H1 (cell line): ENCODE data around the gene MUC5AC. TPM values are rescaled to one million over a fixed set of nuclear protein-coding genes. Genes with fewer than 3 reads are reported as not detected.

ENCODE experiments used
- CTCF ChIA-PET: fragments of 300-600 bp; sonication (Branson Sonifier 250); formaldehyde crosslinking; loops from one replicate; lab custom pipeline; 2021; ENCODE audit not compliant: partially characterized antibody; lab: Charles Lee
- POLR2A ChIA-PET: fragments of 300-600 bp; sonication (Branson Sonifier 250); formaldehyde crosslinking; loops from one replicate; lab custom pipeline; 2021; ENCODE audit warnings: inconsistent platforms; ENCODE audit not compliant: partially characterized antibody; lab: Charles Lee
- DNase-seq, 2 experiments: peaks; one replicate each; pipeline versions ENCODE4 v3.0.0 to v3.0.0-alpha.2; 2010 to 2022; ENCODE audit warnings: low spot score in 2 of 2, low read depth in 1 of 2, mixed read lengths in 1 of 2
- FAIRE-seq: peaks from 2 replicates; lab custom pipeline; 2011; peaks lifted over from hg19 to GRCh38; lab: Jason Lieb, UNC
- H2AFZ ChIP-seq: 2 replicates; pipeline ENCODE4 v1.8.1; 2012; ENCODE audit warnings: low read length, inconsistent platforms
- H2AK5ac ChIP-seq: 2 replicates; pipeline ENCODE4 v1.6.1; 2013; ENCODE audit warnings: low read depth, low read length
- H2BK120ac ChIP-seq: replicated peaks from 2 replicates; pipeline ENCODE3; 2013; ENCODE audit warnings: low read depth, low read length, inconsistent platforms
- H2BK12ac ChIP-seq: 2 replicates; pipeline ENCODE4 v1.6.1; 2013; ENCODE audit warnings: low read depth, low read length
- H2BK15ac ChIP-seq: 2 replicates; pipeline ENCODE4 v1.6.1; 2013; ENCODE audit warnings: low read length
- H2BK20ac ChIP-seq: 2 replicates; pipeline ENCODE4 v1.6.1; 2013; ENCODE audit warnings: low read length
- H2BK5ac ChIP-seq: 2 replicates; pipeline ENCODE4 v1.6.1; 2013; ENCODE audit warnings: low read depth, low read length
- H3K14ac ChIP-seq: 2 replicates; pipeline ENCODE4 v1.6.1; 2013; ENCODE audit warnings: inconsistent platforms; ENCODE audit not compliant: insufficient read length
- H3K18ac ChIP-seq: 2 replicates; pipeline ENCODE4 v1.6.1; 2013; ENCODE audit warnings: low read length; ENCODE audit errors: extremely low read depth
- H3K23ac ChIP-seq: 2 replicates; pipeline ENCODE4 v1.6.1; 2013; ENCODE audit warnings: inconsistent platforms; ENCODE audit not compliant: insufficient read length
- H3K23me2 ChIP-seq: 2 replicates; pipeline ENCODE4 v1.6.1; 2013; ENCODE audit warnings: low read depth, low read length
- H3K27ac ChIP-seq: 2 replicates; pipeline ENCODE4 v1.6.1; 2011; ENCODE audit warnings: low read depth, low read length, inconsistent platforms
- H3K27me3 ChIP-seq, 4 experiments: replicated peaks in 1 of 4; 1 replicate in 1 of 4; 2 replicates in 3 of 4; pipeline versions ENCODE4 v1.6.1 to v1.8.1; 2011 to 2013; ENCODE audit warnings: low read length in 3 of 4, mild to moderate bottlenecking in 3 of 4, inconsistent platforms in 2 of 4, mixed read lengths in 2 of 4, moderate library complexity in 1 of 4; ENCODE audit not compliant: control insufficient read depth in 3 of 4, insufficient read depth in 3 of 4; ENCODE audit errors: extremely low read depth in 1 of 4
- H3K36me3 ChIP-seq, 4 experiments: 2 replicates each; pipeline versions ENCODE4 v1.6.1 to v1.8.1; 2011 to 2013; ENCODE audit warnings: mild to moderate bottlenecking in 4 of 4, low read length in 3 of 4, moderate library complexity in 2 of 4, control low read depth in 1 of 4, inconsistent platforms in 1 of 4; ENCODE audit not compliant: insufficient read depth in 4 of 4, control insufficient read depth in 2 of 4
- H3K4ac ChIP-seq: replicated peaks from 2 replicates; pipeline ENCODE3; 2013; ENCODE audit warnings: low read length, low read depth, mixed read lengths, inconsistent platforms; ENCODE audit not compliant: insufficient read length
- H3K4me1 ChIP-seq, 4 experiments: replicated peaks in 1 of 4; 1 replicate in 1 of 4; 2 replicates in 3 of 4; pipeline versions ENCODE4 v1.6.1 to v1.8.1; 2011 to 2013; ENCODE audit warnings: low read length in 3 of 4, inconsistent platforms in 2 of 4, mixed read lengths in 1 of 4; ENCODE audit not compliant: insufficient read depth in 4 of 4, control insufficient read depth in 3 of 4
- H3K4me2 ChIP-seq, 2 experiments: 2 replicates each; pipeline versions ENCODE4 v1.6.1 to v1.8.1; 2011 to 2013; ENCODE audit warnings: low read depth in 2 of 2, low read length in 2 of 2, control low read depth in 1 of 2, inconsistent platforms in 1 of 2, mild to moderate bottlenecking in 1 of 2; ENCODE audit not compliant: insufficient read depth in 1 of 2
- H3K4me3 ChIP-seq, 4 experiments: fragments of 200-600, 300-600 bp in 1 of 4; sonication (generic), shearing (Covaris generic), sonication (Bioruptor Twin) in 1 of 4; 2 replicates each; pipeline versions ENCODE4 v1.5.1 to v1.8.1; 2011 to 2016; ENCODE audit warnings: low read length in 4 of 4, low read depth in 3 of 4, control low read depth in 2 of 4, inconsistent platforms in 2 of 4, mild to moderate bottlenecking in 2 of 4, mixed read lengths in 1 of 4, moderate library complexity in 1 of 4; ENCODE audit not compliant: insufficient read depth in 2 of 4; ENCODE audit errors: extremely low read depth in 1 of 4
- H3K56ac ChIP-seq: replicated peaks from 2 replicates; pipeline ENCODE3; 2013; ENCODE audit warnings: low read depth, mild to moderate bottlenecking, mixed read lengths, low read length, inconsistent platforms; ENCODE audit not compliant: insufficient read length
- H3K79me1 ChIP-seq: 2 replicates; pipeline ENCODE4 v1.6.1; 2013; ENCODE audit warnings: low read depth, low read length, control low read depth
- H3K79me2 ChIP-seq, 2 experiments: 2 replicates each; pipeline versions ENCODE4 v1.6.1 to v1.8.1; 2012 to 2013; ENCODE audit warnings: low read length in 2 of 2, mild to moderate bottlenecking in 2 of 2, inconsistent platforms in 1 of 2; ENCODE audit not compliant: insufficient read depth in 2 of 2, control insufficient read depth in 1 of 2
- H3K9ac ChIP-seq, 4 experiments: replicated peaks in 1 of 4; 1 replicate in 1 of 4; 2 replicates in 3 of 4; pipeline versions ENCODE4 v1.6.1 to v1.8.1; 2011 to 2013; ENCODE audit warnings: low read depth in 3 of 4, low read length in 3 of 4, control low read depth in 2 of 4, mild to moderate bottlenecking in 2 of 4, moderate library complexity in 2 of 4, inconsistent platforms in 1 of 4; ENCODE audit errors: extremely low read depth in 1 of 4
- H3K9me3 ChIP-seq, 2 experiments: 2 replicates each; pipeline versions ENCODE4 v1.6.1 to v1.8.1; 2012 to 2013; ENCODE audit warnings: mild to moderate bottlenecking in 2 of 2, moderate library complexity in 2 of 2, control low read depth in 1 of 2, inconsistent platforms in 1 of 2, low read depth in 1 of 2, low read length in 1 of 2, mixed read lengths in 1 of 2; ENCODE audit not compliant: insufficient read depth in 2 of 2
- H4K20me1 ChIP-seq, 2 experiments: replicated peaks in 1 of 2; 2 replicates each; pipeline versions ENCODE3 to v1.8.1; 2011 to 2013; ENCODE audit warnings: inconsistent platforms in 2 of 2, low read length in 2 of 2, mild to moderate bottlenecking in 1 of 2; ENCODE audit not compliant: insufficient read depth in 2 of 2, control insufficient read depth in 1 of 2
- H4K5ac ChIP-seq: 2 replicates; pipeline ENCODE4 v1.6.1; 2013; ENCODE audit warnings: low read length, low read depth, mixed read lengths, inconsistent platforms; ENCODE audit not compliant: insufficient read length
- H4K8ac ChIP-seq: 2 replicates; pipeline ENCODE4 v1.8.0; 2013; ENCODE audit warnings: mild to moderate bottlenecking, moderate library complexity, low read length, inconsistent platforms; ENCODE audit not compliant: insufficient read depth; ENCODE audit errors: extremely low read depth
- H4K91ac ChIP-seq: replicated peaks from 2 replicates; pipeline ENCODE3; 2013; ENCODE audit warnings: low read length, mixed read lengths, inconsistent platforms; ENCODE audit not compliant: insufficient read length
- GTF2F1 ChIP-seq: IDR thresholded peaks from 2 replicates; pipeline ENCODE4 v1.6.1; 2012; ENCODE audit warnings: low read depth, low read length, improper control_type of control experiment, borderline replicate concordance
- KDM4A ChIP-seq: IDR thresholded peaks from one replicate; pipeline ENCODE4 v1.7.1; 2012; ENCODE audit warnings: low read depth, mild to moderate bottlenecking, moderate library complexity, low read length, inconsistent platforms; ENCODE audit not compliant: severe bottlenecking
- NRF1 ChIP-seq: IDR thresholded peaks from 2 replicates; pipeline ENCODE4 v1.6.1; 2011; ENCODE audit warnings: mild to moderate bottlenecking, low read depth, low read length, improper control_type of control experiment
- RNF2 ChIP-seq: fragments of 200-900, 300-1000 bp; sonication (generic); IDR thresholded peaks from 2 replicates; pipeline ENCODE4 v1.7.1; 2016; ENCODE audit warnings: borderline replicate concordance, low read depth, mild to moderate bottlenecking, antibody characterized with exemption, low read length; ENCODE audit not compliant: poor library complexity, severe bottlenecking; ENCODE audit errors: missing control alignments
- SRF ChIP-seq: IDR thresholded peaks from 2 replicates; pipeline ENCODE4 v1.6.1; 2011; ENCODE audit warnings: mild to moderate bottlenecking, low read depth, low read length, moderate library complexity
- TAF7 ChIP-seq: optimal IDR thresholded peaks from 2 replicates; pipeline ENCODE3; 2011; ENCODE audit warnings: low read depth, mild to moderate bottlenecking, inconsistent platforms, low read length, moderate library complexity, borderline replicate concordance
- YY1 ChIP-seq: IDR thresholded peaks from 2 replicates; pipeline ENCODE4 v1.6.1; 2011; ENCODE audit warnings: low read depth, mild to moderate bottlenecking, low read length
- WGBS, 2 experiments: shearing (Covaris generic) in 1 of 2; methylation state at CpG; one replicate each; pipeline versions ENCODE4 v1.1.6 to v1.1.7; 2013 to 2015; ENCODE audit warnings: low lambda C conversion rate in 2 of 2, mixed read lengths in 2 of 2, inconsistent platforms in 1 of 2, low coverage in 1 of 2, missing lambda C conversion rate in 1 of 2; ENCODE audit not compliant: insufficient replicate concordance in 2 of 2, insufficient coverage in 1 of 2, insufficient read length in 1 of 2; ENCODE audit errors: extremely low coverage in 1 of 2, missing lambda C conversion rate in 1 of 2; 5-methylcytosine and 5-hydroxymethylcytosine counted together
- polyA plus RNA-seq, 7 experiments: library from polyadenylated mRNA; depleted of rRNA in 3 of 7; stranded (reverse) in 5 of 7; unstranded in 2 of 7; fragments of >200 nt in 5 of 7; fragments of 200-250 nt in 2 of 7; gene quantifications; 1 replicate in 5 of 7; 2 replicates in 1 of 7; 4 replicates in 1 of 7; pipeline versions ENCODE4 v1.2.1 to v1.2.3, GENCODE V29; 2011 to 2013; ENCODE audit warnings: missing spikeins in 2 of 7, mixed read lengths in 2 of 7
- total RNA-seq: library from RNA; stranded (reverse); fragmentation: NEBNext Ultra II Directional; extraction: Animal tissue kit (Norgen Biotek cat#: 25700); gene quantifications from 2 replicates; pipeline ENCODE4 v1.2.1, GENCODE V29; 2021
- TF ChIP-seq, protein P1 (sequence below): IDR thresholded peaks from 2 replicates; pipeline ENCODE4 v1.6.1; 2012; ENCODE audit warnings: low read length, inconsistent platforms
- TF ChIP-seq, protein P2 (sequence below): IDR thresholded peaks from 2 replicates; pipeline ENCODE4 v1.6.1; 2012; ENCODE audit warnings: inconsistent platforms

The MUC5AC gene
- total and polyA plus RNA-seq, 2 of the 8 experiments (the other 6 are each of a cell fraction or from before 2014, with no cell fraction given): not detected

DNA sequence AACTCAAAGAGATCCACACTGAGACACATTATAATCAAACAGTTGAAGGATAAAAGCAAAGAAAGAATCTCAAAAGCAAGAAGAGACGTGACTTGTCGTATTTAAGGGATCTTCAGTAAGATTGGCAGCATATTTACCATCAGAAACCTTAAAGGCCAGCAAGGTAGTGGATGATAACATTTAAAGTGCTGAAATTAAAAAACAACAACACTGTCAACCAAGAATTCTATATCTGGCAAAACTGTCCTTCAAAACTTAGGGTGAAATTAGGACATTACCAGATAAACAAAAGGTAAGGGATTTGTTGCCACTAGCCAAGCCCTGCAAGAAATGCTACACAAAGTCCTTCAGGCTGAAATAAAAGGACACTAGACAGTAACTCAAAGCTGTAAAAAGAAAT, 54.1 kb downstream of the MUC5AC start:
- Histone ChIP-seq H3K27ac (no peak overlapping the region), H3K79me2 (no peaks in the 10 kb centered on the region), H3K36me3 (no peaks in the 10 kb centered on the region), H3K18ac (no peak overlapping the region), H2AK5ac (no peak overlapping the region), H2BK15ac (no peak overlapping the region), H2BK12ac (no peak overlapping the region), H3K56ac (no peak overlapping the region), H3K9ac (no peak overlapping the region), H3K23ac (no peak overlapping the region), H3K79me1 (no peaks in the 10 kb centered on the region), H3K4me2 (no peak overlapping the region), H4K20me1 (no peaks in the 10 kb centered on the region), H4K91ac (no peak overlapping the region), H3K4me3 (no peak overlapping the region), H3K27me3 (no peaks in the 10 kb centered on the region), H2AFZ (no peak overlapping the region), H2BK20ac (no peak overlapping the region), H3K4ac (no peak overlapping the region), H4K8ac (no peak overlapping the region), H3K14ac (no peak overlapping the region), H2BK120ac (no peak overlapping the region), H3K9me3 (peaks cover 20 to 39% of the 10 kb centered on the region in 2 experiments), H4K5ac (no peak overlapping the region), H2BK5ac (no peak overlapping the region), H3K4me1 (no peaks in the 10 kb centered on the region), H3K23me2 (no peaks in the 10 kb centered on the region)
- DNase-seq (no peak), FAIRE-seq (no peak)
- CTCF ChIA-PET: no interaction called here
- POLR2A ChIA-PET: no interaction called here
- no peak for TF ChIP-seq KDM4A
- TF ChIP-seq, protein P1, sequence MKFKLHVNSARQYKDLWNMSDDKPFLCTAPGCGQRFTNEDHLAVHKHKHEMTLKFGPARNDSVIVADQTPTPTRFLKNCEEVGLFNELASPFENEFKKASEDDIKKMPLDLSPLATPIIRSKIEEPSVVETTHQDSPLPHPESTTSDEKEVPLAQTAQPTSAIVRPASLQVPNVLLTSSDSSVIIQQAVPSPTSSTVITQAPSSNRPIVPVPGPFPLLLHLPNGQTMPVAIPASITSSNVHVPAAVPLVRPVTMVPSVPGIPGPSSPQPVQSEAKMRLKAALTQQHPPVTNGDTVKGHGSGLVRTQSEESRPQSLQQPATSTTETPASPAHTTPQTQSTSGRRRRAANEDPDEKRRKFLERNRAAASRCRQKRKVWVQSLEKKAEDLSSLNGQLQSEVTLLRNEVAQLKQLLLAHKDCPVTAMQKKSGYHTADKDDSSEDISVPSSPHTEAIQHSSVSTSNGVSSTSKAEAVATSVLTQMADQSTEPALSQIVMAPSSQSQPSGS: no peak
- no peak for TF ChIP-seq RNF2
- TF ChIP-seq SRF: no peak
- TF ChIP-seq, protein P2, sequence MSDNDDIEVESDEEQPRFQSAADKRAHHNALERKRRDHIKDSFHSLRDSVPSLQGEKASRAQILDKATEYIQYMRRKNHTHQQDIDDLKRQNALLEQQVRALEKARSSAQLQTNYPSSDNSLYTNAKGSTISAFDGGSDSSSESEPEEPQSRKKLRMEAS: no peak
- TF ChIP-seq NRF1: no peak
- TF ChIP-seq TAF7: no peak
- TF ChIP-seq GTF2F1: no peak
- no peak for TF ChIP-seq YY1
- 69% methylated on average over 2 of the region's 2 CpGs; no CpG with 5 or more reads in 1 of the 2 experiments for WGBS, 2 experiments
